ENCODE data around the gene RAB44. TPM values are rescaled to one million over a fixed set of nuclear protein-coding genes. Genes with fewer than 3 reads are reported as not detected.

RAB44 gene
- total RNA-seq, 2 experiments from 2014 or later = 0.15 to 0.25 TPM

- Mint-ChIP-seq H3K27me3 (no peaks in the 10 kb centered on the region), H3K9me3 (no peaks in the 10 kb centered on the region), H3K4me1 (peaks cover 46% of the 10 kb centered on the region), H3K36me3 (ENCODE audit: low read depth) (peaks cover 74% of the 10 kb centered on the region), H3K27ac (no peak overlapping the region), H3K4me3 (no peak overlapping the region)
- ChIA-PET POLR2A (interaction anchor here (0.8 to 8.6 kb wide), 2 partner anchors 8 to 86 kb away, joined by 3 to 86 read pairs; partner anchors contain the start of gene SRSF3), CTCF (interaction anchor here (1.9 kb wide), 1 partner anchor 40 kb away, joined by 5 read pairs; no protein-coding TSS in a partner anchor)
- no peak for DNase-seq
Observed at GRCh38 chr6:36684447-36684812, 13.2 kb upstream of the RAB44 start.

DNA sequence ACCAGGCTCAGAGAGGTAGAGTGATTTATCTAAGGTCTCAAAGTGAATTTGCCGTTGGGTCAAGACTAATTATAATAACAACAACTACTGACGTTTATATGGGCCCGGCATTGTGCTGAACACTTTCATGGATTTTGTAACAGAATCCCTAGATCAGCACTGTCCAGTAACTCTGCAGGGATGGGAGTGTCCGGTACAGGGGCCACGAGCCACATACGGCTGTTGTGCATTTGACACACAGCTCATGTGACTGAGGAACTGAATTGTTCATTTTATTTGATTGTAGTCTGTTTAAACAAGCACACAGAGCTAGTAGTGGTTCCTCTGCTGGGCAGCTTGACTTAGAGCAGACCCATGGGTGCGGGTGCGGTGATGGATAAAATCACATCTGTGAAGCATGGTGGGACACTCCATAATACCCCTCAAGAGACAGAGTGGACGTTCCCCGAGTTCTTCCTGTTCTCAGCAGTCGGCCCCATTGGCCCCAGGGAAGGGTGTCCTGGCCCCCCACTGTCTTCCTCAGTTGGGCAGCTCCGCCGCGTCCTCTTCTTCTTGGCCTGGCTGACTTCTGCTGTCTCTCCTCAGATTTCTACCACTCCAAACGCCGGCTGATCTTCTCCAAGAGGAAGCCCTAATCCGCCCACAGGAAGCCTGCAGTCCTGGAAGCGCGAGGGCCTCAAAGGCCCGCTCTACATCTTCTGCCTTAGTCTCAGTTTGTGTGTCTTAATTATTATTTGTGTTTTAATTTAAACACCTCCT, 12.3 kb upstream of the RAB44 start:
- H3K4me1 Mint-ChIP-seq = peaks cover 50% of the 10 kb centered on the region
- ChIA-PET POLR2A (interaction anchor here (8.6 kb wide), 1 partner anchor 87 kb away, joined by 86 read pairs; the partner anchor contains the start of gene SRSF3), CTCF (interaction anchor here (1.9 to 3.2 kb wide), 2 partner anchors 39 to 74 kb away, joined by 5 to 9 read pairs; no protein-coding TSS in a partner anchor)
- no peaks in the 10 kb centered on the region for H3K9me3 Mint-ChIP-seq
- no peak overlapping the region for H3K4me3 Mint-ChIP-seq
- H3K27me3 Mint-ChIP-seq = no peaks in the 10 kb centered on the region
- H3K36me3 Mint-ChIP-seq (ENCODE audit: low read depth) = peaks cover 71% of the 10 kb centered on the region
- no peak for DNase-seq
- peak overlapping the region; percentile 18 for H3K27ac Mint-ChIP-seq

- Mint-ChIP-seq H3K36me3 (ENCODE audit: low read depth) (peaks cover 71% of the 10 kb centered on the region), H3K4me3 (no peak overlapping the region), H3K9me3 (no peaks in the 10 kb centered on the region), H3K4me1 (peaks cover 51% of the 10 kb centered on the region), H3K27me3 (no peaks in the 10 kb centered on the region), H3K27ac (no peak overlapping the region)
- ChIA-PET CTCF (interaction anchor here (3.2 kb wide), 1 partner anchor 73 kb away, joined by 9 read pairs; no protein-coding TSS in a partner anchor), POLR2A (no interaction called here)
- no peak for DNase-seq
Observed at GRCh38 chr6:36685926-36686667, 11.5 kb upstream of the RAB44 start.

- no peak overlapping the region for H3K4me3 Mint-ChIP-seq
- H3K36me3 Mint-ChIP-seq (ENCODE audit: low read depth) = peaks cover 67% of the 10 kb centered on the region
- CTCF ChIA-PET = interaction anchor here (0.6 to 3.2 kb wide), 2 partner anchors 72 to 79 kb away, joined by 3 to 9 read pairs; no protein-coding TSS in a partner anchor
- peaks cover 56% of the 10 kb centered on the region for H3K4me1 Mint-ChIP-seq
- DNase-seq = no peak
- no peak overlapping the region for H3K27ac Mint-ChIP-seq
- no peaks in the 10 kb centered on the region for H3K27me3 Mint-ChIP-seq
- POLR2A ChIA-PET = interaction anchor here (6.7 kb wide), 1 partner anchor 6 kb away, joined by 77 read pairs; the partner anchor contains the start of gene CDKN1A
- H3K9me3 Mint-ChIP-seq = no peaks in the 10 kb centered on the region
Observed at GRCh38 chr6:36686668-36687513, 10.7 kb upstream of the RAB44 start.

GRCh38 chr6:36688063-36688738, 9.4 kb upstream of the RAB44 start:
- H3K4me1 Mint-ChIP-seq = peaks cover 56% of the 10 kb centered on the region
- no peak for DNase-seq
- H3K27me3 Mint-ChIP-seq = no peaks in the 10 kb centered on the region
- no peaks in the 10 kb centered on the region for H3K9me3 Mint-ChIP-seq
- H3K36me3 Mint-ChIP-seq (ENCODE audit: low read depth) = peaks cover 56% of the 10 kb centered on the region
- CTCF ChIA-PET = interaction anchor here (0.7 to 3.2 kb wide), 5 partner anchors 23 to 248 kb away, joined by 3 to 9 read pairs (median 3); no protein-coding TSS in a partner anchor
- no peak overlapping the region for H3K4me3 Mint-ChIP-seq
- H3K27ac Mint-ChIP-seq = peak overlapping the region; percentile 50
- POLR2A ChIA-PET = interaction anchor here (6.7 kb wide), 1 partner anchor 8 kb away, joined by 77 read pairs; the partner anchor contains the start of gene CDKN1A

DNA sequence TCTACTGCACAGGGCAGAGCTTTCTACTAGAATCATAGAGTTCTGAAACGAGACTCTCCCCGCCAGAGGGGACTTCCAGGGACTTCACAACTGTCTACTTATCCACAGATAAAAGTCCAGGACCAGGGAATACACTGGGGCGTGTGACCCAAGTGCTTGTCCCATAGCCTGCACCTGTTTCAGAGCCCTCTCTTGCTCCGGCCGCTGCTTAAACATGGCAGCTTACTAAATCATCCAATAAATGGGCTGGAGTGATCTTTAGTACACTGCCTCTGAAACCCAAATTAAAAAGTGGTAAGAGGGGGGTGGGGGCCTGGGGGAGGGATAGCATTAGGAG, 8.9 kb upstream of the RAB44 start:
- DNase-seq = no peak
- Mint-ChIP-seq H3K27me3 (no peaks in the 10 kb centered on the region), H3K36me3 (ENCODE audit: low read depth) (peaks cover 51% of the 10 kb centered on the region), H3K9me3 (no peaks in the 10 kb centered on the region), H3K4me3 (no peak overlapping the region), H3K4me1 (peaks cover 55% of the 10 kb centered on the region), H3K27ac (peak overlapping the region; percentile 50)
- ChIA-PET POLR2A (interaction anchor here (6.7 kb wide), 1 partner anchor 8 kb away, joined by 77 read pairs; the partner anchor contains the start of gene CDKN1A), CTCF (interaction anchor here (0.7 to 0.9 kb wide), 3 partner anchors 23 to 249 kb away, joined by 3 to 5 read pairs (median 3); no protein-coding TSS in a partner anchor)

DNA sequence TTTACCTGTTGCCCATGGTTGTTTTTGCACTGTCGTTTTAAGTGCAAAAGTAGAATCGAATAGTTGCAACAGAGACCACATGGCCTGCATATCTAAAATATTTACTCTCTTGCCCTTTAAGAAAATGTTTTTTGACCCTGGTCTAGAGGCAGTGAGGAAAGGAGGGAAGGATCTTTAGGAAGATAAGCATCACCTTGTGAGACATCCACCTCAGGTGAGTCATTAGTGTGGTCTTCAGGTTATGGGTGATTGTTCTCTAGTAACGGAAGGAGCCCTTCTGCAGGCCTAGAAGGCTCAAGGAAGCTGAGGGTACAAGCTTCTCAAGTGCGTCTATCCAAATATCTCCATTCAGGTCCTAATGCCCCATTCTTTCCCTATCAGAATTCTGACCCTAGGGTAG, 6.6 kb upstream of the RAB44 start:
- CTCF ChIA-PET = interaction anchor here (0.9 to 2.6 kb wide), 5 partner anchors 9 to 76 kb away, joined by 3 to 18 read pairs (median 7); no protein-coding TSS in a partner anchor
- no peaks in the 10 kb centered on the region for H3K27me3 Mint-ChIP-seq
- peaks cover 59% of the 10 kb centered on the region for H3K4me1 Mint-ChIP-seq
- H3K4me3 Mint-ChIP-seq = no peak overlapping the region
- POLR2A ChIA-PET = interaction anchor here (1.0 to 6.7 kb wide), 2 partner anchors 10 to 267 kb away, joined by 3 to 77 read pairs; partner anchors contain the start of gene CDKN1A
- DNase-seq = no peak
- H3K36me3 Mint-ChIP-seq (ENCODE audit: low read depth) = peaks cover 28% of the 10 kb centered on the region
- H3K9me3 Mint-ChIP-seq = no peaks in the 10 kb centered on the region
- H3K27ac Mint-ChIP-seq = peak overlapping the region; percentile 86

- Mint-ChIP-seq H3K4me1 (peaks cover 62% of the 10 kb centered on the region), H3K4me3 (no peak overlapping the region), H3K27me3 (no peaks in the 10 kb centered on the region), H3K36me3 (ENCODE audit: low read depth) (peaks cover 22% of the 10 kb centered on the region), H3K27ac (peak overlapping the region; percentile 86), H3K9me3 (no peaks in the 10 kb centered on the region)
- CTCF ChIA-PET = interaction anchor here (1.0 to 2.6 kb wide), 5 partner anchors 10 to 77 kb away, joined by 3 to 18 read pairs (median 8); no protein-coding TSS in a partner anchor
- POLR2A ChIA-PET = interaction anchor here (1.0 to 6.7 kb wide), 2 partner anchors 11 to 268 kb away, joined by 3 to 77 read pairs; partner anchors contain the start of gene CDKN1A
- DNase-seq = no peak
Observed at GRCh38 chr6:36691612-36692011, 6.0 kb upstream of the RAB44 start.

DNA sequence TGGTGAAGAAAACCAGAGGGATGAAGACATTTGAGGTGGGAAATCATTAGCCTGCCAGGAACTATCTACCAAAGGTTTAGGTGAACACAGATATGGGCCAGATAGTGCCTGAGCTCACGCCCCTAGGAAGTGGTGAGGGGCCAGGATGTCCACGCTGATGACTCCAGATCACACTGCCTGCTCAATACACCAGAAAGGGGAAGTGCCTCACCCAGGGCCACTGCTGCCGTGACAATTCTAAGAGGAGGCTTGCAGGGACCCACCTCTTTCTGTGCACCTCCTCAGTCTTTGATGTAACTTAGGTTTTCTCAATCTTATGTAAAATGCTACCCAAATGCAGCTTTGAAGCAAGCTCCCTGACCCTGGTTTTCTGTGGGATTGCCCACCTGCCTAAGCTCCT, 5.4 kb upstream of the RAB44 start:
- peaks cover 16% of the 10 kb centered on the region for H3K36me3 Mint-ChIP-seq (ENCODE audit: low read depth)
- DNase-seq = peak; percentile 82
- H3K27ac Mint-ChIP-seq = peak overlapping the region; percentile 86
- H3K4me3 Mint-ChIP-seq = peak overlapping the region; percentile 8
- H3K9me3 Mint-ChIP-seq = no peaks in the 10 kb centered on the region
- ChIA-PET CTCF (interaction anchor here (0.7 to 2.6 kb wide), 8 partner anchors 10 to 77 kb away, joined by 3 to 18 read pairs (median 4); partner anchors contain the start of gene CDKN1A), POLR2A (interaction anchor here (0.8 to 6.7 kb wide), 8 partner anchors 8 to 262 kb away, joined by 3 to 77 read pairs (median 3); partner anchors contain the start of genes CDKN1A and PI16)
- no peaks in the 10 kb centered on the region for H3K27me3 Mint-ChIP-seq
- peaks cover 68% of the 10 kb centered on the region for H3K4me1 Mint-ChIP-seq

- POLR2A ChIA-PET = interaction anchor here (0.8 to 6.7 kb wide), 9 partner anchors 9 to 261 kb away, joined by 3 to 77 read pairs (median 3); partner anchors contain the start of genes CDKN1A and PI16
- Mint-ChIP-seq H3K27ac (peak overlapping the region; percentile 86), H3K9me3 (no peaks in the 10 kb centered on the region), H3K4me3 (no peak overlapping the region), H3K27me3 (no peaks in the 10 kb centered on the region), H3K36me3 (ENCODE audit: low read depth) (peaks cover 11% of the 10 kb centered on the region), H3K4me1 (peaks cover 75% of the 10 kb centered on the region)
- CTCF ChIA-PET = interaction anchor here (0.7 to 2.6 kb wide), 7 partner anchors 11 to 78 kb away, joined by 3 to 18 read pairs (median 4); partner anchors contain the start of gene CDKN1A
- DNase-seq = no peak
Observed at GRCh38 chr6:36692861-36693702, 4.5 kb upstream of the RAB44 start.
